HFF-Myc (cell line): Measurements from ENCODE around the gene OXA1L.
A peak's percentile ranks its signal among the peaks of the same experiment; 100 is the strongest.
"Not testable (repeated sequence)": the region's sequence is repeated elsewhere in the genome, so short reads cannot be mapped to it uniquely, and the experiment has no call there.

ENCODE experiments used
- DNase-seq: peaks from one replicate; pipeline ENCODE4 v3.0.0-alpha.2; 2011; ENCODE audit warnings: low read depth; ENCODE audit errors: extremely low read depth
- H3K4me3 ChIP-seq: replicated peaks from 2 replicates; pipeline ENCODE4 v1.5.1; 2011; ENCODE audit warnings: low read depth, mild to moderate bottlenecking, control low read depth, low read length
- CTCF ChIP-seq: IDR thresholded peaks from 2 replicates; pipeline ENCODE4 v1.5.1; 2012; ENCODE audit warnings: mild to moderate bottlenecking, low read depth, low read length, control low read depth; ENCODE audit errors: missing control alignments

OXA1L gene

GRCh38 chr14:22748631-22749068 lies 17.8 kb upstream of the OXA1L start:
- H3K4me3 ChIP-seq = no peak overlapping the region
- TF ChIP-seq CTCF = no peak
- DNase-seq = no peak

DNA sequence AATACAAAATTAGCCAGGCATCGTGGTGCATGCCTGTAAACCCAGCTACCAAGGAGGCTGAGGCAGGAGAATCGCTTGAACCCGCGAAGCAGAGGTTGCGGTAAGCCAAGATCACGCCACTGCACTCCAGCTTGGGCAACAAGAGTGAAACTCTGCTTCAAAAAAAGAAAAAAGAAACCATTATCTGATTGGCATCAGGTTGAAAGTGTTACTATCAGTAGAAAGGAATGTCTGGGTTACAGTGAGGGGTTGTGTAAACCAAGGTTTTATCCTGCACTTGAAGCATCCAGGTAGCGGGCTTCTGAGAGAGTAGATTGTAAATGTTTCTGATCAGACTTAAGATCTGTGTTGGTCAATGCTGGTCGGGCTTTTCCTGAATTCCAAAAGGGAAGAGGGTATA lies 14.1 kb upstream of the OXA1L start:
- no peak for DNase-seq
- no peak for TF ChIP-seq CTCF
- H3K4me3 ChIP-seq = no peak overlapping the region

DNA sequence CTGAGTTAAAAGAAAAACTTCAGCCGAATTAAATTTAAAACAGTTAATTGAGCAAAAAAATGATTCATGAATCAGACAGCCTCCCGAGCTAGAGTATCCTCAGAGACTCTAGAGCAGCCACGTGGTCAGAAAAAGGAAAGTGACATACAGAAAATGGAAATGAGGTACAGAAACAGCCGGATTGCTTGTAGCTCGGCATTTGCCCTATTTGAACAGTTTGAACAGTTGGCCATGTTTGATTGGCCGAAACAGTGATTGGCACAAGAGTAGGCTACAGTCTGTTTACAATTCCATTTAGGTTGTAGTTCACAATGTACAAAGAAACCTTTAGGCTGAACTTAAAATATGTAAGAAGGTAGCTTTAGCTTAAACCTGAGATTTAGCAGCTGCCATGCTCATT lies 12.9 kb upstream of the OXA1L start:
- H3K4me3 ChIP-seq = no peak overlapping the region
- no peak for DNase-seq
- no peak for TF ChIP-seq CTCF

DNA sequence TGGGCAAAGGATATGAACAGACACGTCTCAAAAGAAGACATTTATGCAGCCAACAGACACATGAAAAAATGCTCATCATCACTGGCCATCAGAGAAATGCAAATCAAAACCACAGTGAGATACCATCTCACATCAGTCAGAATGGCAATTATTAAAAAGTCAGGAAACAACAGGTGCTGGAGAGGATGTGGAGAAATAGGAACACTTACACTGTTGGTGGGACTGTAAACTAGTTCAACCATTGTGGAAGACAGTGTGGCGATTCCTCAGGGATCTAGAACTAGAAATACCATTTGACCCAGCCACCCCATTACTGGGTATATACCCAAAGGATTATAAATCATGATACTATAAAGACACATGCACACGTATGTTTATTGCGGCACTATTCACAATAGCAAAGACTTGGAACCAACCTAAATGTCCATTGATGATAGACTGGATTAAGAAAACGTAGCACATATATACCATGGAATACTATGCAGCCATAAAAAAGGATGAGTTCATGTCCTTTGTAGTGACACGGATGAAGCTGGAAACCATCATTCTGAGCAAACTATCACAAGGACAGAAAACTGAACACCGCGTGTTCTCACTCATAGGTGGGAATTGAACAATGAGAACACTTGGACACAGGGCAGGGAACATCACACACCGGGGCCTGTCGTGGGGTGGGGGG lies 8.4 kb upstream of the OXA1L start:
- DNase-seq, H3K4me3 ChIP-seq: not testable (repeated sequence)

- TF ChIP-seq CTCF = no peak
- no peak for DNase-seq
- no peak overlapping the region for H3K4me3 ChIP-seq
Measured at GRCh38 chr14:22761734-22762133, 4.8 kb upstream of the OXA1L start.

DNA sequence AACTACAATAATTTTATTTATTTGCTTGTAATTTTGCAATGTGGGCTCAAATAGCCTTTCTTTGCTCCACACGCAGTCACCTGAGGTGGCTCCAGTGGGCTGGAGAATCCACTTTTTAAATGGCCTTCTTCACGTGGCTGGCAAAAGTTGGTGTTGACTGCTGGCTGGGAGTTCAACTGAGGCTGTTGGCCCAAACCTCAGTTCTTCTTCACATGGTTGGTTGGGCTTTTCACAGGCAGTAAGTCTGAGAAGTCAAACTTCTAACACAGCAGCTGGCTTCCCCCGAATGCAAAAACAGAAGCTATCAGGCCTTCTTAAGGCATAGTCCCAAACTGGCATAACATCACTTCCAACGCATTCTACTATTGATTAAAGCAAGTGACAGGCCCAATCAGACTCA lies 2.1 kb upstream of the OXA1L start:
- no peak for DNase-seq
- H3K4me3 ChIP-seq = no peak overlapping the region
- TF ChIP-seq CTCF = no peak

GRCh38 chr14:22767323-22767589 lies 768 bp downstream of the OXA1L start:
- peak overlapping the region; percentile 73 for H3K4me3 ChIP-seq
- DNase-seq = no peak
- TF ChIP-seq CTCF = no peak
